ENCODE results near the gene WDR27.

Gene WDR27

GRCh38 chr6:169510871-169511270 lies 191.0 kb downstream of the WDR27 start:
- no peak for DNase-seq

GRCh38 chr6:169508452-169508851 lies 193.4 kb downstream of the WDR27 start:
- no peak for DNase-seq

DNA sequence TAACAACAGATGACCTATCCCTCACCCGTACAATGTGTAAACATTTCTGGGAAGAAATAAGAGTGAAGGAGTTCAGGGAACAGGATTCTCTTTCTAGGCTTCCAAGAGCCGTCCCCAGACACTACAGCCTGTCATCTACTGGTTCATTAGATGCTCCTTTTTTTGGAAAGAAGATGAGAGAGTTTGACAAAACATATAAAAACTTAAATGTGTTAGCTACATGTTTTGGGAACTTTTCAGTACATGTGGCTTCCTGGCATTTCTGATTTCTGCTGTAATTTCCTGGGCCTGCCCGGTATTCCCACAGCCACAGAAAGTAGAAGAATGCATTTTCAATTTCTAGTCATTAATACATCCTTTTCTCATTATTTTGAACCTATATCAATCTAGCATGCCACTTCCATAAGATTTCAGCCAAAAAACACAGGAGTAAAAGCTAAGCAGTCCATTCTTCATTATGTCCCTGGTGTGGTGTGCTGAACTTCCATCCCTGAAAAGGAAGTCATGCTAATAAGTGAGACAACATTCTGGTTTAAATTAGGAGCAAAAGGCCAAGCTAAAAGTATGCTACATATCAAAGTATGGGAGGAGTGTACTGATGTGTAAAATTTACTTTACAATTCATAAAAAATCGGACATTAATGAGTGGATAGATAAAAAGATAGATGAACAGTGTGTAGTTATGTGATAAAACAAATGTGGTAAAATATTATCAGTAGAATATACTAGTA lies 198.2 kb downstream of the WDR27 start:
- DNase-seq = no peak

DNA sequence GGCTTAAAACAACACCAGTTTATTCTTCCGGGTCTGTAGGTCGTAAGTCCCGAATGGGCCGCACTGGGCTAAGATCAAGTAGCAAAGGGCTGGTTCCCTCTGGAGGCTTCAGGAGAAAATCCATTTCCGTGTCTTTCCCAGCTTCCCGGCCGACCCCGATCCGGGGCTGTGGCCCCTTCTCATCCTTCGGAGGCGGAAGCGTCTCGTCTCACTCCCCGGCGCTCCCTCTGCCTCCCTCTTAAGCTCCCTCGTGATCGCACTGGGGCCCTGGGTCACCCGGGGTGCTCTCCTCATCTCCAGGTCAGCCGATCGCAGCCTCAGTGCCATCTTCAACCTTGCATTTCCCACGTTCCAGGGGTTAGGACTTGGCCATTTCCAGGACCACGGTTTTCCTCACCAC lies 199.4 kb downstream of the WDR27 start:
- DNase-seq = no peak

GRCh38 chr6:169501777-169502313 lies 200.0 kb downstream of the WDR27 start:
- no peak for DNase-seq

- DNase-seq = no peak
Observed at GRCh38 chr6:169501128-169501527, 200.7 kb downstream of the WDR27 start.

GRCh38 chr6:169500688-169501087 lies 201.1 kb downstream of the WDR27 start:
- no peak for DNase-seq

- no peak for DNase-seq
Observed at GRCh38 chr6:169499848-169500247, 202.0 kb downstream of the WDR27 start.

- no peak for DNase-seq
Observed at GRCh38 chr6:169498916-169499513, 202.8 kb downstream of the WDR27 start.

GRCh38 chr6:169495601-169496000 lies 206.2 kb downstream of the WDR27 start:
- DNase-seq = no peak

GRCh38 chr6:169494038-169494437 lies 207.8 kb downstream of the WDR27 start:
- DNase-seq = no peak

DNA sequence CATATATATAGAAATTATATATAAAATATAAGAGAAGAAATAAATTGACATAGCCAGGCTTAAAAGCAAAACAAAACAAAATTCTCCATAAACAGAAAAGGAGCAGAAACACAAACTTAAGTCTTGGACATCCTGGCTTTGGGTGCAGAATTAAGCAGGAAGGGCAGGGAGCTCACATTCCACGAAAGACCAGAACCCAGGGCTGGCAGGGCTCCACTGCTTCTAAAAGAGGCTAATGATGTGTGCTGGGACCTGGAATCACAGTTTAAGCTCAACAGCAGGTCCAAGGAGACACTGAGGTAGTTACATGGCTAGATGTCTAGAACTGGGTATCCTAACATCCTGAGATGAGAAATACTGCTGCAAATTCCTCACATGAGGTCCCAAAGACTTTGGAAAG lies 210.3 kb downstream of the WDR27 start:
- DNase-seq = no peak

DNA sequence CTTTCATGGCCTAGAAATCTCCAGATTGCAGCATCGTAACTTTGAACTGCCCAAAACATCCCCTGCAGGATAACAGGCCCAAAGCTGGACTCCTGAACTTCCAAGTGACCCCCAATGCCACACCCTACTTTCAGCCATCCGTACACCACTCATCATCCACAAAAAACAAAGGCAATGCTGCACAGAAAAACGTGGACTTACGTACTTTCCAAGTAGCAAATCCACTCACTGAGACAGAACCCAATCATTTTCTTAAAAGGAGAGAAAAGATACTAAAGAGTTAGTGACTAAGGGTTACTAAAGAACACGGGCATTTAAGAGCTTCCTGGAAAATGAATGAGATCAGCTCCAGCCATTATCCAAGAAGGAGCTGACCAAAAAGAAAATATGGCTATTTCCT lies 211.0 kb downstream of the WDR27 start:
- no peak for DNase-seq

DNA sequence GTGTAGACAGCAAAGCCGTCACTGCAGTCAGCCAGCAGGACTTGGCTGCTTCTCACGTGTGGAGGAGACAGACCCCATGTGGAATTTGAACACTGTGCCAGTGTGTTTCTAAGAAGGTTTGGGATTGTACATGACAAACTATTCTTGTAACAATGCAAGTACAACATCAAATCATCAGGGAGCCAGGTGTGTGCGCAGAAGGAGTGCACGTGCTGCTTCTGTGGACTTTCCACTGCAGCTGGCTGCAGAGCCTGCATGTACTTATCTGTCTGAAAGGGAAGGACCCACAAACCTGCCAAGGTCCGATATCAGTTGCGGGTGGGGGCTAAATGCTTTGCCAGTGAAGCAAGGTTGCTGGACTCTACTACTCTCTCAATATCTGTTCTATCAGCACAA lies 211.6 kb downstream of the WDR27 start:
- no peak for DNase-seq

DNA sequence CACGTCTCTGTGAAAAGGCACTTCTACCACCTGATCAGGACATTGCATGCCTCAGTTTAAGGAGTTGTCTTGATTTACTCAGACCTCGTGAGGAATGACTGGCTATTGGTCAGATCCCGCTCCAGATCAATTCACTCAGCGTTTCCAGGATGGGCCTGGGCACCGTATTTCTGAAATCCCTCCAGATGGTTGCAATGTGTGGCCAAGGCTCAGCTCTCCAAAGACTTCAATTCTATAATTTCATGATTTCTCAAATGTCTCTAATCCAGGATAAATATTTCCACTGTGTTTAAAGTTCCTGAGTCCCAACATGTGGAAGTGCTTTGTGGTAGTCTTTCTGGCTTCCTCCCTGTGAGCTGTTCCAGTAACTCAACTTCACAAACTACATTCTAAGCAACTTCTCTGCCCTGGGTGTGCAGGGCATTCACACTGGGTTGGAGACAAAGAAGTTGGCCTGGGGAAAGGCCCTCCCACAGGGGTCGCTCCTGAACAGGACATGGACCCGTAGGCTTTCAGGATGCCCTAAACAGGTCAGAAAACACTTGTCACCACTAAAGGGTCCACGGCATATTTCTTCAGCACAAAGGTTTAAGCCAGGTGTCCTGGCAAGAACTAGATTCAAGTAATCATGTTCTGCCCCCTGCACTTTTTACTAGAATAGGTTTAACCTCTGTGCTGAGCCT lies 212.1 kb downstream of the WDR27 start:
- no peak for DNase-seq

- no peak for DNase-seq
Observed at GRCh38 chr6:169487579-169488436, 214.0 kb downstream of the WDR27 start.

GRCh38 chr6:169479783-169480495 lies 221.9 kb downstream of the WDR27 start:
- DNase-seq = no peak

- DNase-seq = no peak
Observed at GRCh38 chr6:169474362-169474761, 227.5 kb downstream of the WDR27 start.

GRCh38 chr6:169473663-169474062 lies 228.2 kb downstream of the WDR27 start:
- no peak for DNase-seq

DNA sequence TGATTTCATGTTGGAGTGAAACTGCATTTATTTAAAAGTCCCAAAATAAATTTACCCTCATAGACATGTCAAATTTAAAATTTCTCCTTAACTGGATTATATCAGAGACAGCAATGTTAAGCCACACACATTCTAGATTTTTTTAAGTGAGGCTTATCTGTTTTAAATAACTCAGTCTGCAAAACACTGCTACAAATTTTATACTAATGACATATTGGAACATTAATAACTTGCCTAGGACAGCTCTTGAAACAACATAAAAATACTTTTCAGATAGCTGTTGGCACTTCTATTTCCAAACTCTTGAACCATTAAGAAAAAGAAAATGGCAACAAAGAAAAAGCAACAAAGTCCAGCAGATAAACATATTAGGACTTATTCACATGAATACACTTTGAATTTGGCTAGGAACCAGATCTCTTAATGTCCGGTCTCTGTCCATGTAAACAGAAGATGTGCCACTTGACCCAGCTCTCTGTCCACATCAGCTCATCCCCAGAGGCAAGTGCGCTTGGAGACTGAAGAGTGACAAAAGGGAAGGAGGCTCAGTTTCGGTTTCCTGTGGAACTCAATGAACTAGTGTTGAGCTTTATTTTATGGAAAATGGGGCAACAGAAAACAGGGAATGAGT lies 228.9 kb downstream of the WDR27 start:
- no peak for DNase-seq

GRCh38 chr6:169470790-169471189 lies 231.0 kb downstream of the WDR27 start:
- no peak for DNase-seq

GRCh38 chr6:169469028-169469427 lies 232.8 kb downstream of the WDR27 start:
- DNase-seq = no peak
